ENCODE results near the gene HNRNPM.

DNA sequence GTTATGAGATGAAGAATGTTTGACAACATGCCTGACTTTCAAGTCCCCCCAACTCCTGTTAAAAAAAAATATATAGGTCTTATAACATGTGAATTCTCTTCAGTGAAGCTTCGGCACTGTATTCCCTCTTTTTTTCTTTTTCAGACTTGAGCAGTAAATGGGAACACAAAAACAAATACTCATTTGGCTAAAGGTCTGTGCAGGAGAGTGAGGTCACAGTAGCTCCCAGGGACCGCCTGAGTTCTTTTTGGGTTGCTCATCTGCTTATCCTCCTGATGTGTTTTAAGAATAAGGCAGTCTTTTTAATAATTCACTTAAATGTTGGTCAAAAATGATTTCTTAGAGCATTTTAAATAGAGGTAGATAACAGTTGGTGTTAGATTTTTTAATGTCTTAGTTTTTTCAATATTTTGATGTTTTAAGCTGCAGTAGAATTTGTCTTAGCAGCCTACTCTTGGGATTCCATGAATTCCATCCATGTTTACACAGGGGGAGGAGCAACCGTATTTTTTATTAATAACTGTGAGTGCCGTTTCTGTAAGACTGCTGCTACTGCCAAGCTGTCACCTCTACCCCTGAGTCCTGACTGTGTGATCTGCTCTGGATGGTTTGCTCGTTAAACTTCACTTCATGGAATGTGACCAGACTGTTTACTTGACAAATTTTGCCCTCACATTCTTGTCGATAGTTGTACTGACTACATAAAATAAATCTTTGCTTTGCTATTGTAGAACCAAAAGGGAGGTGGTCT lies 14.9 kb downstream of the HNRNPM start:
- TF ChIP-seq, protein P1, sequence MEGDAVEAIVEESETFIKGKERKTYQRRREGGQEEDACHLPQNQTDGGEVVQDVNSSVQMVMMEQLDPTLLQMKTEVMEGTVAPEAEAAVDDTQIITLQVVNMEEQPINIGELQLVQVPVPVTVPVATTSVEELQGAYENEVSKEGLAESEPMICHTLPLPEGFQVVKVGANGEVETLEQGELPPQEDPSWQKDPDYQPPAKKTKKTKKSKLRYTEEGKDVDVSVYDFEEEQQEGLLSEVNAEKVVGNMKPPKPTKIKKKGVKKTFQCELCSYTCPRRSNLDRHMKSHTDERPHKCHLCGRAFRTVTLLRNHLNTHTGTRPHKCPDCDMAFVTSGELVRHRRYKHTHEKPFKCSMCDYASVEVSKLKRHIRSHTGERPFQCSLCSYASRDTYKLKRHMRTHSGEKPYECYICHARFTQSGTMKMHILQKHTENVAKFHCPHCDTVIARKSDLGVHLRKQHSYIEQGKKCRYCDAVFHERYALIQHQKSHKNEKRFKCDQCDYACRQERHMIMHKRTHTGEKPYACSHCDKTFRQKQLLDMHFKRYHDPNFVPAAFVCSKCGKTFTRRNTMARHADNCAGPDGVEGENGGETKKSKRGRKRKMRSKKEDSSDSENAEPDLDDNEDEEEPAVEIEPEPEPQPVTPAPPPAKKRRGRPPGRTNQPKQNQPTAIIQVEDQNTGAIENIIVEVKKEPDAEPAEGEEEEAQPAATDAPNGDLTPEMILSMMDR (IDR thresholded peaks at IDR 0.05; ENCODE audit: low read depth, low read length), result no peak
- TF ChIP-seq EZH2phosphoT487 (IDR thresholded peaks at IDR 0.05; ENCODE audit: low read depth), result no peak
